Caco-2 (cell line): Measurements from ENCODE around the gene ABI2. TPM values are rescaled to one million over a fixed set of nuclear protein-coding genes. Genes with fewer than 3 reads are reported as not detected.

Experiments used
- BruUV-seq: library from RNA; stranded (reverse); fragments of 400-500 nt; replicated peaks from 2 replicates; lab custom pipeline; 2021; lab: Mats Ljungman, UMichigan
- CTCF ChIA-PET: fragments of 300-600 bp; sonication (Branson Sonifier 250); formaldehyde crosslinking; loops from one replicate; lab custom pipeline; 2022; ENCODE audit warnings: antibody characterized with exemption; lab: Charles Lee
- POLR2A ChIA-PET: fragments of 300-600 bp; sonication (Branson Sonifier 250); formaldehyde crosslinking; loops from one replicate; lab custom pipeline; 2022; ENCODE audit warnings: antibody characterized with exemption; lab: Charles Lee
- DNase-seq, 2 experiments: peaks; one replicate each; pipeline versions ENCODE4 v3.0.0 to v3.0.0-alpha.2; 2020 to 2022
- H3K27me3 ChIP-seq: replicated peaks from 2 replicates; pipeline ENCODE4 v1.6.0; 2011; ENCODE audit warnings: low read length; ENCODE audit not compliant: control insufficient read depth, insufficient read depth
- H3K36me3 ChIP-seq: 2 replicates; pipeline ENCODE4 v1.5.1; 2011; ENCODE audit warnings: low read length; ENCODE audit not compliant: control insufficient read depth, insufficient read depth
- H3K4me1 ChIP-seq: fragments of 250-450 bp; sonication (Bioruptor Pico); 2 replicates; pipeline ENCODE4 v1.5.1; 2020; ENCODE audit warnings: mild to moderate bottlenecking
- H3K4me3 ChIP-seq: 2 replicates; pipeline ENCODE4 v1.5.1; 2011; ENCODE audit warnings: low read depth, mild to moderate bottlenecking, control low read depth, low read length
- H3K9me3 ChIP-seq: fragments of 250-450 bp; sonication (Bioruptor Pico); 2 replicates; pipeline ENCODE4 v1.5.1; 2020; ENCODE audit warnings: mild to moderate bottlenecking, moderate library complexity
- H3K27ac Mint-ChIP-seq: one replicate; pipeline ENCODE4 v1.8.0; 2022; ENCODE audit warnings: mixed read lengths; ENCODE audit not compliant: unreplicated experiment
- H3K27me3 Mint-ChIP-seq: one replicate; pipeline ENCODE4 v1.8.0; 2022; ENCODE audit warnings: mixed read lengths; ENCODE audit not compliant: insufficient read depth, unreplicated experiment
- H3K36me3 Mint-ChIP-seq: one replicate; pipeline ENCODE4 v1.8.0; 2022; ENCODE audit warnings: mild to moderate bottlenecking, mixed read lengths; ENCODE audit not compliant: insufficient read depth, unreplicated experiment
- H3K4me1 Mint-ChIP-seq: one replicate; pipeline ENCODE4 v1.8.0; 2022; ENCODE audit warnings: low read depth, mixed read lengths; ENCODE audit not compliant: unreplicated experiment
- H3K4me3 Mint-ChIP-seq: one replicate; pipeline ENCODE4 v1.8.0; 2022; ENCODE audit warnings: mild to moderate bottlenecking, moderate library complexity, mixed read lengths; ENCODE audit not compliant: unreplicated experiment
- H3K9me3 Mint-ChIP-seq: one replicate; pipeline ENCODE4 v1.8.0; 2022; ENCODE audit warnings: mixed read lengths; ENCODE audit not compliant: unreplicated experiment
- intact Hi-C: fragments of 100-400 bp; cut with micrococcal nuclease; formaldehyde crosslinking; loops from one replicate; pipeline ENCODE4 v1.10.0; 2022; ENCODE audit not compliant: unreplicated experiment
- total RNA-seq: library from RNA; stranded (reverse); gene quantifications from 2 replicates; pipeline ENCODE4 v1.2.3, GENCODE V29; 2022
- TF ChIP-seq, protein P1 (sequence below), 2 experiments: fragments of 200-600 bp in 1 of 2; IDR thresholded peaks; 1 replicate in 1 of 2; 2 replicates in 1 of 2; pipeline versions ENCODE4 v1.5.1 to v1.8.0; 2011 to 2022; ENCODE audit warnings: antibody characterized with exemption in 1 of 2, control low read depth in 1 of 2, inconsistent platforms in 1 of 2, low read depth in 1 of 2, low read length in 1 of 2, mild to moderate bottlenecking in 1 of 2, moderate library complexity in 1 of 2; ENCODE audit not compliant: insufficient read depth in 1 of 2, severe bottlenecking in 1 of 2, unreplicated experiment in 1 of 2

The ABI2 gene
- total RNA-seq, 1 experiment from 2014 or later, result 60.0 TPM

- H3K4me1 Mint-ChIP-seq, result peaks cover 13% of the 10 kb centered on the region
- intact Hi-C loops, result no loop called here
- H3K9me3 Mint-ChIP-seq, result no peaks in the 10 kb centered on the region
- BruUV-seq, result no TSS peak
- Histone ChIP-seq H3K9me3 (no peaks in the 10 kb centered on the region), H3K27me3 (no peaks in the 10 kb centered on the region), H3K4me1 (no peaks in the 10 kb centered on the region), H3K36me3 (no peaks in the 10 kb centered on the region; the same call in none of the 2 replicates), H3K4me3 (no peak overlapping the region)
- TF ChIP-seq, protein P1, sequence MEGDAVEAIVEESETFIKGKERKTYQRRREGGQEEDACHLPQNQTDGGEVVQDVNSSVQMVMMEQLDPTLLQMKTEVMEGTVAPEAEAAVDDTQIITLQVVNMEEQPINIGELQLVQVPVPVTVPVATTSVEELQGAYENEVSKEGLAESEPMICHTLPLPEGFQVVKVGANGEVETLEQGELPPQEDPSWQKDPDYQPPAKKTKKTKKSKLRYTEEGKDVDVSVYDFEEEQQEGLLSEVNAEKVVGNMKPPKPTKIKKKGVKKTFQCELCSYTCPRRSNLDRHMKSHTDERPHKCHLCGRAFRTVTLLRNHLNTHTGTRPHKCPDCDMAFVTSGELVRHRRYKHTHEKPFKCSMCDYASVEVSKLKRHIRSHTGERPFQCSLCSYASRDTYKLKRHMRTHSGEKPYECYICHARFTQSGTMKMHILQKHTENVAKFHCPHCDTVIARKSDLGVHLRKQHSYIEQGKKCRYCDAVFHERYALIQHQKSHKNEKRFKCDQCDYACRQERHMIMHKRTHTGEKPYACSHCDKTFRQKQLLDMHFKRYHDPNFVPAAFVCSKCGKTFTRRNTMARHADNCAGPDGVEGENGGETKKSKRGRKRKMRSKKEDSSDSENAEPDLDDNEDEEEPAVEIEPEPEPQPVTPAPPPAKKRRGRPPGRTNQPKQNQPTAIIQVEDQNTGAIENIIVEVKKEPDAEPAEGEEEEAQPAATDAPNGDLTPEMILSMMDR (IDR thresholded peaks at IDR 0.05; ENCODE audit: insufficient read depth in 1 of 2, low read depth in 1 of 2, low read length in 1 of 2, severe bottlenecking in 1 of 2, unreplicated experiment in 1 of 2), result no peak
- H3K27ac Mint-ChIP-seq, result no peak overlapping the region
- peaks cover 2% of the 10 kb centered on the region for H3K36me3 Mint-ChIP-seq
- no peak overlapping the region for H3K4me3 Mint-ChIP-seq
- H3K27me3 Mint-ChIP-seq, result no peaks in the 10 kb centered on the region
- ChIA-PET POLR2A (no interaction called here), CTCF (no interaction called here)
- DNase-seq, result no peak
Measured at GRCh38 chr2:203399031-203399430, 70.8 kb downstream of the ABI2 start.

- Mint-ChIP-seq H3K27ac (peak overlapping the region; percentile 13), H3K4me1 (peaks cover 13% of the 10 kb centered on the region), H3K36me3 (peaks cover 6% of the 10 kb centered on the region), H3K4me3 (no peak overlapping the region), H3K9me3 (no peaks in the 10 kb centered on the region), H3K27me3 (no peaks in the 10 kb centered on the region)
- no peaks in the 10 kb centered on the region; the same call in none of the 2 replicates for H3K36me3 ChIP-seq
- no peak for DNase-seq
- no peak overlapping the region for H3K4me3 ChIP-seq
- BruUV-seq, result no TSS peak
- intact Hi-C loops, result no loop called here
- no peaks in the 10 kb centered on the region for H3K9me3 ChIP-seq
- H3K27me3 ChIP-seq, result no peaks in the 10 kb centered on the region
- H3K4me1 ChIP-seq, result no peaks in the 10 kb centered on the region
- TF ChIP-seq, protein P1 (IDR thresholded peaks at IDR 0.05; ENCODE audit: insufficient read depth in 1 of 2, low read depth in 1 of 2, low read length in 1 of 2, severe bottlenecking in 1 of 2, unreplicated experiment in 1 of 2), result no peak
- POLR2A ChIA-PET, result no interaction called here
- CTCF ChIA-PET, result interaction anchor here (0.7 kb wide), 1 partner anchor 566 kb away, joined by 4 read pairs; no protein-coding TSS in a partner anchor
Measured at GRCh38 chr2:203400805-203401585, 72.8 kb downstream of the ABI2 start.

GRCh38 chr2:203404996-203405395, 76.8 kb downstream of the ABI2 start:
- H3K9me3 ChIP-seq, result no peaks in the 10 kb centered on the region
- DNase-seq, result no peak
- no peaks in the 10 kb centered on the region; the same call in 1 of the 2 replicates for H3K36me3 ChIP-seq
- H3K27me3 ChIP-seq, result no peaks in the 10 kb centered on the region
- Mint-ChIP-seq H3K36me3 (peaks cover 27% of the 10 kb centered on the region), H3K4me3 (no peak overlapping the region), H3K4me1 (peaks cover 7% of the 10 kb centered on the region), H3K9me3 (no peaks in the 10 kb centered on the region), H3K27ac (no peak overlapping the region), H3K27me3 (no peaks in the 10 kb centered on the region)
- ChIA-PET POLR2A (no interaction called here), CTCF (no interaction called here)
- TF ChIP-seq, protein P1 (IDR thresholded peaks at IDR 0.05; ENCODE audit: insufficient read depth in 1 of 2, low read depth in 1 of 2, low read length in 1 of 2, severe bottlenecking in 1 of 2, unreplicated experiment in 1 of 2), result no peak
- intact Hi-C loops, result no loop called here
- H3K4me3 ChIP-seq, result no peak overlapping the region
- H3K4me1 ChIP-seq, result no peaks in the 10 kb centered on the region
- BruUV-seq, result no TSS peak
